SK-N-SH treated with all-trans-retinoic acid at 6 μM for 48 hours (cell line): Measurements from ENCODE around the gene AFM.

Experiments used
- ARNTL ChIP-seq: fragments of 450-650 bp; formaldehyde crosslinking; IDR thresholded peaks from 2 replicates; pipeline ENCODE4 v1.5.0; 2020; ENCODE audit warnings: low read depth, mild to moderate bottlenecking, moderate library complexity, borderline replicate concordance
- BACH2 ChIP-seq: fragments of 250-450 bp; sonication (Bioruptor Pico); IDR thresholded peaks from 2 replicates; pipeline ENCODE4 v1.9.0; 2021; ENCODE audit warnings: mild to moderate bottlenecking, borderline replicate concordance
- CREB5 ChIP-seq: fragments of 250-450 bp; sonication (Bioruptor Pico); IDR thresholded peaks from 2 replicates; pipeline ENCODE4 v1.5.1; 2020; ENCODE audit warnings: low read depth, mild to moderate bottlenecking, moderate library complexity
- CSDC2 ChIP-seq: fragments of 250-450 bp; sonication (Bioruptor Pico); IDR thresholded peaks from 2 replicates; pipeline ENCODE4 v1.5.0; 2020; ENCODE audit warnings: mild to moderate bottlenecking, moderate library complexity
- PATZ1 ChIP-seq: fragments of 250-450 bp; sonication (Bioruptor Pico); IDR thresholded peaks from 2 replicates; pipeline ENCODE4 v1.8.0; 2020; ENCODE audit warnings: mild to moderate bottlenecking, moderate library complexity, borderline replicate concordance
- PPARA ChIP-seq: fragments of 250-450 bp; sonication (Bioruptor Pico); IDR thresholded peaks from 2 replicates; pipeline ENCODE4 v1.5.0; 2020; ENCODE audit warnings: mild to moderate bottlenecking, borderline replicate concordance
- TCF4 ChIP-seq: fragments of 250-450 bp; sonication (Bioruptor Pico); IDR thresholded peaks from 2 replicates; pipeline ENCODE4 v1.8.0; 2021; ENCODE audit warnings: mild to moderate bottlenecking, moderate library complexity, borderline replicate concordance
- TOX ChIP-seq: fragments of 250-450 bp; sonication (Bioruptor Pico); IDR thresholded peaks from 2 replicates; pipeline ENCODE4 v1.8.0; 2021; ENCODE audit warnings: mild to moderate bottlenecking, moderate library complexity, borderline replicate concordance
- TSHZ2 ChIP-seq: fragments of 250-450 bp; sonication (Bioruptor Pico); IDR thresholded peaks from 2 replicates; pipeline ENCODE4 v1.5.0; 2020; ENCODE audit warnings: mild to moderate bottlenecking, moderate library complexity
- ZFP3 ChIP-seq: fragments of 250-450 bp; sonication (Bioruptor Pico); IDR thresholded peaks from 2 replicates; pipeline ENCODE4 v1.5.0; 2020; ENCODE audit warnings: mild to moderate bottlenecking, moderate library complexity
- ZFP30 ChIP-seq: fragments of 450-650 bp; formaldehyde crosslinking; IDR thresholded peaks from 2 replicates; pipeline ENCODE4 v1.5.0; 2022; ENCODE audit warnings: mild to moderate bottlenecking, moderate library complexity
- ZNF565 ChIP-seq: fragments of 450-650 bp; formaldehyde crosslinking; conservative IDR thresholded peaks from 2 replicates; pipeline ENCODE4 v1.5.0; 2020; ENCODE audit warnings: low read depth, mild to moderate bottlenecking, moderate library complexity

GRCh38 chr4:73487233-73487632 lies 5.7 kb downstream of the AFM start:
- TF ChIP-seq PATZ1 (CRISPR knock-in tag) (no peak), ARNTL (no peak), PPARA (CRISPR knock-in tag) (no peak), CSDC2 (no peak), TSHZ2 (CRISPR knock-in tag) (no peak), ZFP30 (CRISPR knock-in tag) (no peak), BACH2 (CRISPR knock-in tag) (no peak), CREB5 (no peak), TCF4 (CRISPR knock-in tag) (no peak), TOX (no peak), ZFP3 (CRISPR knock-in tag) (no peak), ZNF565 (no peak)
